GM08714 (cell line): ENCODE data around the gene ZNF784.
"Not testable (repeated sequence)": the region's sequence is repeated elsewhere in the genome, so short reads cannot be mapped to it uniquely, and the experiment has no call there.

ENCODE experiments used
- H3K4me3 ChIP-seq: fragments of 200-500 bp; sonication (Bioruptor generic); 2 replicates; pipeline ENCODE4 v1.5.1; 2014; ENCODE audit warnings: mild to moderate bottlenecking, low read length, inconsistent platforms
- ZNF274 ChIP-seq: IDR thresholded peaks from 2 replicates; pipeline ENCODE4 v1.6.1; 2012; ENCODE audit warnings: mild to moderate bottlenecking, low read depth, low read length

The ZNF784 gene

DNA sequence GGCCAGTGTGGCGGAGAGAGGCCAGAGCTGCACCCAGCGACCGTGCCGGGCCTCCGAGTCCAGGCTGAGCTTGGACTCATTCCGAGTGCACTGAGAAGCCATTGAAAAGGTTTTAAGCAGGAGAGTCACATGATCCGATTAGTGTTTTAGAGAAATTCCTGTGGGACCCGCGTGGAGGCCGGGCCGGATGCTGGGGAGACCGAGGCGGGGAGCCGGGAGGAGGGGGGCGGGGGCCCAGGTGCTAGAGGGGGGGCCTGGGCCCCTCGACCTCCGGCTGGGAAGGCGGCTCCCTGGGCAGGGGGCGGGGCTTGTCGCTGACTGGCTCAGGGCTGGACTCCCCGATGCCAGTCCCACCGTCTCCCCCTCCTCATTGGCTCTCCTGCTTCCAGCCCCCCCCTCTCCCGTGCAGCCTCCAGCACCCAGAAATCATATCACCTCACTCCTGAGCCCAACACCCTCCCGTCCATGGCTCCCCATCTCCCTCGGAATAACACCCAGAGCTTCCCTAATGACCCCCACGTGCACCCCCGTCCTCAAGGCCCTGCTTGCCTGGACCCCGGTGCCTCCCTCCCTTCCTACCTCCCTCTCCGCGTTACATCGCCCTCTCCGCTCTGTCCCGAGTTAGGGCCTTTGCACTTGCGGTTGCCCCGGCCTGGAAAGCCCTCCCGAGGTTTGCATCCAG, 38.6 kb downstream of the ZNF784 start:
- H3K4me3 ChIP-seq: no peak overlapping the region; the same call in 1 of the 2 replicates
- no peak for TF ChIP-seq ZNF274

DNA sequence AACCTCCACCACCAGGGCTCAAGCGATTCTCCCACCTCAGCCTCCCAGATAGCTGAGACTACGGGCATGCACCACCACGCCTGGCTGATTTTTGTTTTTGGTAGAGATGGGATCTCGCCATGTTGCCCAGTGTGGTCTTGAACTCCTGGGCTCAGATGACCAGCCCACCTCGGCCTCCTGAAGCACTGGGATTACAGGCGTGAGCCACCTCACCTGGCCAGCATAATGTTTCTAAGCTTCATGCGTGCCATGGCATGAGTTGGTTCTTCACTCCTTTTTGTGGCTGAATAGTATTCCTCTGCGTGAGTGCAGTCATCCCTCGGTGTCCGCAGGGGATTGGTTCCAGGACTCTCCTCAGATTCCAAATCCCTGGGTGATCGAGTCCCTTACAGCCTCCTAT, 39.5 kb downstream of the ZNF784 start:
- no peak overlapping the region for H3K4me3 ChIP-seq
- TF ChIP-seq ZNF274: no peak

DNA sequence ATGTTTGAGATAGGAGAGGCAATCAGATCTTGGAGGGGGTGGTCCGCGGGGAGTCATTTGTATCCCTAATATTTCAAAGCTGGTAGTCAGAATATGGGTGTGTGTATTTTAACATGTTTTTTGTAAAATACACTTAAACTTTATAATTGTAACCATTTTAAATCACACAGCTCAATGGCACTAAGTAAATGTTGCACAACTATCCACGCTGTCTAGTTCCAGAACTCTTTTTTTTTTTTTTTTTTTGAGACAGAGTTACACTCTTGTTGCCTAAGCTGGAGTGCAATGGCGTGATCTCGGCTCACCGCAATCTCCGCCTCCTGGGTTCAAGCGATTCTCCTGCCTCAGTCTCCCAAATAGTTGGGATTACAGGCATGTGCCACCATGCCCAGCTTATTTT, 40.5 kb downstream of the ZNF784 start:
- H3K4me3 ChIP-seq: not testable (repeated sequence)

DNA sequence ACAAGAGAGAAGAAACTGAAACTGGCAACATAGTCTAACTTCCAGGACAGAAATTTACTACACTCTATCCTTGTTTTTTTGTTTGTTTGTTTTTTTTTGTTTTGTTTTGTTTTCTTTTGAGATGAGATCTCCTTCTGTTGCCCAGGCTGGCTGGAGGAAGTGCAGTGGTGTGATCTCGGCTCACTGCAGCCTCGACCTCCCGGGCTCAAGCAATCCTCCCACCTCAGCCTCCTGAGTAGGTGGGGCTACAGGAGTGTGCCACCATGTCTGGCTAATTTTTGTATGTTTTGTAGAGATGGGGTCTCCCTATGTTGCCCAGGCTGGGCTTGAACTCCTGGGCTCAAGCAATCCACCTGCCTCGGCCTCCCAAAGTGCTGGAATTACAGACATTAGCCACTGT, 42.1 kb downstream of the ZNF784 start:
- not testable (repeated sequence) for H3K4me3 ChIP-seq

DNA sequence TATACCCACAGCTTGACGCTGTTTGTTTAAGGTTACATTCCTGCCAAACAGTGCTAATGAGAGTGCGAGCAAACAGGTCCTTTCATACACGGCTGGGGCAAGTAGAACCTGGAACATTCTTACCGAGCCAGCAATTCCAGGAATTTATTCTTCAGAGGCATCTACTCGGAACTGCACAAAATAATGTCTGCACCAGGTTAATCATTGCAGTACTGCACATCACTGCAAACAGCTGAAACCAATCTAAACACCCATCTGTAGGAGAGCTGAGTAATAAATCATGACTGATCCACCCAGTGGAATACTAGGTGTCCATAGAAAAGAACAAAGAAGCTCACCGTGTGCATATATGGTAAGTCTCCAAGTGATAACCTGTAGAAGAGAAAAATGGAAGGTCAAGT, 42.5 kb downstream of the ZNF784 start:
- no peak for TF ChIP-seq ZNF274
- no peak overlapping the region for H3K4me3 ChIP-seq

DNA sequence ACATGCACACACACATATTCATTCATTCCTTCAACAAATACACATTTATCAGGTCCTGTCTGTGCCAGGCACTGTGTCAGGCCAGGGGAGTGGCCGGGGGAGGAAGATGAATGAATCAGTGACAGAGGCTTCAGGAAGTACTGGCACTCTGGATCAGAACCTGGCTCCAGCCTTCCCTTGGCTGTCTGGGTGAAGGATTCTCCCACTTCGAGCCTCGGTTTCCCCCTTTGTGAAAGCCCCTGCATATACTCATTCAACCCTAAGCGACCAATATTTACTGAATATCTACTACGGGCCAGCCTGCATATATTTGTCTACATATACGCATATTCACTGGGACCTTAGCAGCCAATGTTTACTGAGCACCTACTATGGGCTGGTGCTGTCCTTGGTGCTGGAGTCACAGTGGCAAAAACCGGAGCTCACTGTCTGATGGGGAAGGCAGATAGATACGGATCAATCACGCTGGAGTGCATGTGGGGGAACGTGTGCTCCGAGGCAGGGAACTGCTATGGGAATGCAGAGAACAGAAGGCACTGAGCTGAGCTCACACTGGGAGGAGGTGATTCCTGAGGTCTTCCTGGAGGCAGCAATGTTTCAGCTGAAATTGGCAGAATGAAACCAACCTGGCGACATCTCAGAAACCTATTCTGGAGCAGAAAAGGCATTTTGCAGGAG, 43.1 kb downstream of the ZNF784 start:
- TF ChIP-seq ZNF274: no peak
- H3K4me3 ChIP-seq: peak overlapping the region; percentile 80

DNA sequence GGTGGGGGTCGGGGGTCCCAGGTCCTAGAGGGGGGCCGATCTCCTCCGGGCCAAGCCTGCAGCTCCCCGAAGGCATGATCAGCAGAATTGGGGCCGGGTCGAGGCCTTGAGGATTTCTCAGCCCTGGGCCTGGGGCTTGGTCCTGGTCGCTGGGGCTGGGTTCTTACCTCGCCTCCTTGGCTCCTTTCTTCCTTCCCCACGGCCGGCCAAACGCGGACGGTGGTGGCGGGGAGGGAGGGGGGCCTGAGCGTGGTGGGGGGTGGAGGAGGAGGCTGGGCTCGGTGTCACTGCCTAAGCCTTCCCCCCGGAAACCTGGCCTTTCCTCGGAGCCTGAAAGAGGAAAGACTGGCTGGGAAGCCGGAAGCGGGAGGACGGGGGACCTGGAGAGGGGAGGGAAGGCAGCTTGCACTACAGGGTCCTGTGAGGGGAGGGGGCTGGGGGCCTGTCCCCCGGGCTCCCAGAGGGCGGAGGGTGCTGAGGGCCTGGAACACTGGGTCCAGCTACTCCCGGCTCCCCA, 43.7 kb downstream of the ZNF784 start, which contains the start of gene ZNF579:
Gene ZNF579, minus strand, starts transcription at position 221 of the 517 bp plus-strand sequence. CDS start 1,209 bp downstream, outside the sequence.
- no peak for TF ChIP-seq ZNF274
- H3K4me3 ChIP-seq: peak within 1 kb of the TSS; percentile 80

DNA sequence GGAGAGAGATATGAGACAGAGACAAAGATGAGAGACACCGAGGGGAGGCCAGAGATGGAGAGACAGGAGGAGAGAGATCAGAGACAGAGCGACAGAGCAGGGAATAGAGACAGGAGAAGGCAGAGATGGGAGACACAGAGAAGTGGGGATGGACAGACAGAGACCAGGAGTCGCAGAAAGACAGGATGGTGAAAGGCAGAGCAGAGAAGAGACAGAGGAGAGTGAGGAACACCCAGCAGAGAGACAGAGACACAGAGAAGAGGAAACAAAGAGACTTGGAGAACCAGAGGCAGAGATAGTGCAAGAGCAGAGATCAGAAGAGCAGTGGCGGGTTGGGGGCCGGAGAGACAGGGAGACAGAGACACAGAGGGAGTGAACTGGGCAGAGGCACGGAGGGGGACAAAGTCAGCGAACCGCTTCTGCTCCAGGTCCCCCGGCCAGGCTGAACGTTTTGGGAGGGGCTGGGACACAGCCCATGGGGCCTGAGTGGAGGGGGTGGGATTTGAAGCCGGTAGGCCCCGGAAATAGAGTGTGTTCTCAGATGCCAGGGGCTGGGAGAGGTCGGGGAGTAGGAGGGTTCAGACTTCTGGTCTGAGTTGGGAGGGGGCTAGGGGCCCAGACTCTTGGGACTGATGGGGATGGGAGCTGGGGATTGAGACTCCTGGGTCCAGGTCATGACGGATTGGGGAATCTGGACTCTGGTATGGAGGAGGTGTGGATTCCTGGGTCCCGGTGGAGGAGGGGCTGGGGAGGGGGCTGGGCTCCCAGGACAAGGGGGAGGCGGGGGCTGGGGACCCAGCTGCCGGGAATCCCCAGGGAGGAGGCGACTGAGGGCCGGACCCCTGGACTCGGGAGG, 44.4 kb downstream of the ZNF784 start:
- TF ChIP-seq ZNF274: no peak
- H3K4me3 ChIP-seq: peak overlapping the region; percentile 80

DNA sequence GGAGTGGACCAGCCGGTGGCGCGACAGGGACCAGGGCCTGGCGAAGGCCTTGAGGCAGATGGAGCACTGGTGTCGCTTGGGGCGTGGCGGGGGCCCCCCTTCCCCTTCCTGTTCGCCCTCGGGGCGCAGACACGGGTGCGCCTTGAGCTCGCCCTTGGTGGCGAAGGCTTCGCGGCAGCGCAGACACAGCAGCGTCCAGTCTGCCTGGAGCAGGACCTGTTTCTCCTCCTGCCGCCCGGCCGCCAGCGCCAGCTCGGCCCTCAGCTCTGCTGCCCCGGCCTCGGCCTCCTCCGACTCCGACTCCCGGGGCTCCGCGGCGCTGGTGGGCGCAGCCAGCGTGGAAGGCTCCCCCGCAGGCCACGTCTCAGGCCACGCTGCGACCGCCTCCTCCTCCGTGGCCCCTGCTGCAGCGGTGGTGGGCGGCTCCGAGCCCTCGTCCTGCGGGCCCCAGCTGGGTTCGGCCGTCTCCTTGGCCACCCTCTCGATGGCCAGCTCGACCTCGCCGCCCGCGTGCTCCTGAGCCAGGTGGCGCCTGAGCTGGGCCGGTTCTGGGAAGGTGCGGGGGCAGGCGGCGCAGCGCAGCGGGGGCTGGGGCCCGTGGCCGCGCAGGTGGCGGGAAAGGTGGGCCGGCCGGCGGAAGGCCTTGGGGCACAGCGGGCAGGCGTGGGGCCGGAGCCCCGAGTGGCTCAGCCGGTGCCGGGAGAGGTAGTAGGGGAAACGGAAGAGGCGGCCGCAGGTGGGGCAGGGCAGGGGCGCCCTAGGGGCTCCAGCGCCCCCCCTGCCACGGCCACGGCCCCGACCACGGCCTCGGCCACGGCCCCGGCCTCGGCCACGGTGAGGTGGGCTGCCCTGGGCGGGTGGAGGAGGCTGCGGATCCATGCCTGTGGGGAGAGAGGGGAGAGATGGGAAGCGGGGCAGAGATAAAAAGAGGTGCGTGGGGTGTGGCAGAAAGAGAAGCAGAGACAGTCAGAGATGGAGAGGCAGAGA, 45.3 kb downstream of the ZNF784 start:
- no peak for TF ChIP-seq ZNF274
- peak overlapping the region; percentile 80; the same call in 1 of the 2 replicates for H3K4me3 ChIP-seq

DNA sequence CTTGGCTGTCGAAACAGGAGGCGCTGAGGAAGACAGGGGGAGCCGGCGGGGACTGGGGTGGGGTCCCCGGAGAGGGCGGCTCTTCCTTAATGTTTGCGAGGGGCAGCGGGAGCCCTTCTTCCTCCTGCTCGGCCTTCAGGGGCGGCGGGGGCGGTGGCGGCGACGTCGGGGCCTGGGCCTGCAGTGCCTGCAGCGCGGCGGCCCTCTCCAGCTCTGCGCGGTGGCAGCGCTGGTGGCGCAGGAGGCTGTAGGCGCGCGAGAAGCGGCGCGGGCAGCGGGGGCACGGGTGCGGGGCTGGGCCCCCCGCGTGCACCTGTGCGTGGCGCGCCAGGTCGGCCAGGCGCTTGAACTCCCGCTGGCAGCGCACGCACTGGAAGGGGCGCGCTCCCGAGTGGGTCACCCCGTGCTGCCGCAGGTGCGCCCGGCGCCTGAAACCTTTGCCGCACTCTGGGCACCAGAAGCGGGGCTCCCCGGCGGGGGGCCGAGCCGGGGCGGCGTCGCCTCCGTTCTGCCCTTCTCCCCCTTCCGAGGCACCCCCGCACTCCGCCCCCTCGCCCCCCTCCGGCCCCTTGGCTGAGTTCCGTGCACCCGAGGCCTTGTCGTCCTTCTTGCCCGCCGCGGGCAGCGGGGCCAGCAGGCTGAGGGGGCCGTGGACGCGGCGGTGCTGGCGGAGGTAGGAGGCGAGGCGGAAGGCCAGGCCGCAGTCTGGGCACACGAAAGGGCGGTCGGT, 46.2 kb downstream of the ZNF784 start:
- no peak for TF ChIP-seq ZNF274

DNA sequence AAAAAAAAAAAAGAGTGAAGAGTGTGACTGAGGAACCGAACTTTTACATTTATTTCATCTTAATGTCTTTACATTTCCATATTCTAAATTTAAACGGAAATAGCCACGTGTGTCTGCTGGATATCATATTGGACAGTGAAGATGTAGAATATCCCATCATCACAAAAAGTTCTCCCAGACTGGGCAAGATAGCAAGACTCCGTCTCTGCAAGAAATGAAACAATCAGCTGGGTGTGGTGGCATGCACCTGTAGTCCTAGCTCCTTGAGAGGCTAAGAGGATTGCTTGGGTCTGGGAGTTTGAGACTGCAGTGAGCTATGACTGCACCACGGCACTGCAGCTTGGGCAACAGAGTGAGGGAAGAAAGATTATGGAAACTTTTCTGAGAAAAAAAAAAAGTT, 47.6 kb downstream of the ZNF784 start:
- no peak for TF ChIP-seq ZNF274
- no peak overlapping the region for H3K4me3 ChIP-seq

More for the DNA sequence above, 46.2 kb downstream of the ZNF784 start:
- no peak overlapping the region for H3K4me3 ChIP-seq

DNA sequence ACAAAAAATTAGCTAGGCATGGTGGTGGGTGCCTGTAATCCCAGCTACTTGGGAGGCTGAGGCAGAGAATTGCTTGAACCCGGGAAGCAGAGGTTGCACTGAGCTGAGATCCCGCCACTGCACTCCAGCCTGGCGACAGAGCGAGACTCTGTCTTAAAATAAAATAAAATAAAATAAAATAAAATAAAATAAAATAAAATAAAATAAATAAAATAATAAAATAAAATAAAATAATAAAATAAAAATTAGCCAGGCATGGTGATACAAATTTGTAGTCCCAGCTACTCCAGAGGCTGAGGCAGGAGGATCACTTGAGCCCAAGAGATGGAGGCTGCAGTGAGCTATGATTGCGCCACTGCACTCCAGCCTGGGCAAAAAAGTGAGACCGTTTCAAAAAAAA, 50.4 kb downstream of the ZNF784 start:
- not testable (repeated sequence) for H3K4me3 ChIP-seq
